Measurements from ENCODE around the gene SLC15A1. TPM values are rescaled to one million over a fixed set of nuclear protein-coding genes. Genes with fewer than 3 reads are reported as not detected.

Gene SLC15A1
- total RNA-seq, 1 experiment from 2014 or later = 1.9 TPM

DNA sequence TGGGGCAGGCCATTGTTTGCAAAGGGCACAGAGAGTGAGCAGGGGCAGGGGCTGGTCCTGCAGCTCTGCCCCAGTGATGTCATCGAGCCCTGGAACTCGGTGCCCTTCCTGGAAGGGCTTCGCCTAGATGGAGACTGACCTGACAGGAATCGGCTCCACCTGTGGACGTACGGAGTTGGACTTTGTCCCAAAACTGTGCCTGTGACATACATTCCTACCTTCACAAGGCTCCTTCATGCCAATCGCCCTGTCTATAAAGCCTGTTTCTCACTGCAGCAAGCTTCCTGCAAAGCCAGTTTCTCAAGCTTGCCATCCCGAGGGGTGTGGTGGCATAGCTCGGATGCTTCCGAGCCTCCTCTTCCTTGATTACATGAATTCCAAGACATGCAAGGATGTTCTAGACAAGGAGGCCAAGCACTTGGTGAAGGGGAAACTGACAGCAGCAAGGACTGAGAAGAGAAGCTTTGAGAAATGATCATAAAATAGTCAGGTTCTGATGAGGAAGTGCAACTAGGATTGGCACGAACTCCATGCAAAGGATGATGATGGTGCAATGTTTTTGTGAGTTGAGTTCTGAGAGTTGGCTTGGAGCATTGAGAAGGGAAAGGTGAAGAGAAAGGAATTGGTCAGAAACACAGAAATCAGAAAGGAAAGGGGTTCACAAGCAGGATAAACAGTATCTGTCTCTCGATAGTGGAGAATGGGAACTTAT is 101.9 kb downstream of the SLC15A1 start:
- Histone ChIP-seq H4K91ac (ENCODE audit: insufficient read length, low read depth, low read length) (no peak overlapping the region), H3K4me2 (ENCODE audit: insufficient read depth, insufficient read length, low read length) (no peak overlapping the region), H2BK12ac (ENCODE audit: insufficient read length, low read depth, low read length) (no peak overlapping the region), H3K79me2 (ENCODE audit: insufficient read depth, low read length) (no peaks in the 10 kb centered on the region), H3K79me1 (ENCODE audit: insufficient read depth, low read depth, low read length, poor library complexity, severe bottlenecking) (no peaks in the 10 kb centered on the region), H4K8ac (replicated peaks; ENCODE audit: insufficient read length, low read depth, low read length) (no peak overlapping the region), H4K20me1 (ENCODE audit: control insufficient read depth, insufficient read depth, insufficient read length) (no peaks in the 10 kb centered on the region), H2BK15ac (ENCODE audit: low read depth, low read length) (no peak overlapping the region), H3K9me3 (ENCODE audit: control insufficient read depth, low read depth, low read length) (no peaks in the 10 kb centered on the region), H3K27ac (ENCODE audit: insufficient read length, low read depth, low read length) (no peak overlapping the region), H3K14ac (ENCODE audit: insufficient read depth, low read length) (no peak overlapping the region), H2AK5ac (ENCODE audit: insufficient read length, low read length) (no peak overlapping the region), H2BK20ac (ENCODE audit: low read depth, low read length, poor library complexity, severe bottlenecking) (no peak overlapping the region), H3K27me3 (ENCODE audit: insufficient read depth, low read length) (no peaks in the 10 kb centered on the region), H3K18ac (ENCODE audit: insufficient read length, low read depth, low read length) (no peak overlapping the region), H3K4ac (ENCODE audit: low read depth, low read length) (no peak overlapping the region), H3T11ph (ENCODE audit: low read length) (no peak overlapping the region), H3K23ac (ENCODE audit: insufficient read length, low read depth, low read length) (no peak overlapping the region), H3K9ac (ENCODE audit: extremely low read depth, insufficient read length, low read length) (no peak overlapping the region), H2BK120ac (ENCODE audit: low read depth, low read length, poor library complexity, severe bottlenecking) (no peak overlapping the region), H2AFZ (ENCODE audit: low read length) (no peak overlapping the region), H3K4me1 (ENCODE audit: insufficient read depth, low read length) (no peaks in the 10 kb centered on the region; the same call in 1 of the 2 replicates), H2BK5ac (ENCODE audit: insufficient read length, low read length) (no peak overlapping the region), H4K5ac (ENCODE audit: insufficient read length, low read depth, low read length) (no peak overlapping the region), H3K23me2 (ENCODE audit: insufficient read length, low read depth, low read length, poor library complexity, severe bottlenecking) (no peaks in the 10 kb centered on the region), H3K56ac (ENCODE audit: insufficient read length, low read depth, low read length) (no peak overlapping the region)
- peaks cover 2 to 5% of the 10 kb centered on the region in 2 experiments; a peak in 3 of 4 replicates for H3K4me1 Mint-ChIP-seq
- H3K27ac Mint-ChIP-seq = no peak overlapping the region
- no peak for TF ChIP-seq CTCF (conservative IDR thresholded peaks at IDR 0.05)
- DNase-seq = no peak
- no peaks in the 10 kb centered on the region for H3K36me3 Mint-ChIP-seq (ENCODE audit: insufficient read depth in 1 of 3, low read depth in 3 of 3)
- no CpG with 5 or more reads among the region's 12 CpGs for WGBS (ENCODE audit: extremely low coverage, insufficient read length, low lambda C conversion rate)
- H3K27me3 Mint-ChIP-seq (ENCODE audit: low read depth) = peaks cover 3% of the 10 kb centered on the region; the same call in 1 of the 2 replicates
- no peak overlapping the region for H3K4me3 Mint-ChIP-seq
- peaks cover 0 to 1% of the 10 kb centered on the region in 2 experiments; a peak in 1 of 5 replicates for H3K9me3 Mint-ChIP-seq

Measured in H9 (cell line).